Measurements from ENCODE around the gene MYD88. TPM values are rescaled to one million over a fixed set of nuclear protein-coding genes. Genes with fewer than 3 reads are reported as not detected.

Gene MYD88
- total RNA-seq, 1 donor from 2014 or later: 25.0 TPM

- DNase-seq (ENCODE audit: low spot score) (no peak), ATAC-seq (no peak)
- intact Hi-C loops (cut with DNase I): no loop called here
Measured at GRCh38 chr3:38177181-38177580, 38.7 kb downstream of the MYD88 start.

- ATAC-seq: no peak
- DNase-seq (ENCODE audit: low spot score): no peak
- intact Hi-C loops (cut with DNase I): no loop called here
Measured at GRCh38 chr3:38186781-38187180, 48.3 kb downstream of the MYD88 start.

- intact Hi-C loops (cut with DNase I): no loop called here
- ATAC-seq (no peak), DNase-seq (ENCODE audit: low spot score) (no peak)
Measured at GRCh38 chr3:38190481-38190881, 52.0 kb downstream of the MYD88 start.

Other genes with a start within 250 kb of the MYD88 start
- 9.9 TPM for gene VILL, start 147.9 kb upstream of the MYD88 start, total RNA-seq
- gene PLCD1, start 109.0 kb upstream of the MYD88 start, total RNA-seq: 40.7 TPM
- 4.8 TPM for gene DLEC1, start 99.5 kb upstream of the MYD88 start, total RNA-seq
- 67.6 TPM for gene ACAA1, start 1.5 kb upstream of the MYD88 start, total RNA-seq
- gene OXSR1, start 26.9 kb downstream of the MYD88 start, total RNA-seq: 42.6 TPM
- 0.98 TPM for gene SLC22A13, start 127.2 kb downstream of the MYD88 start, total RNA-seq
- 0.13 TPM for gene SLC22A14, start 143.6 kb downstream of the MYD88 start, total RNA-seq
- 5.3 TPM for gene XYLB, start 208.1 kb downstream of the MYD88 start, total RNA-seq